Lower lobe of right lung (tissue), 2 donors: Measurements from ENCODE around the gene MAP7. TPM values are rescaled to one million over a fixed set of nuclear protein-coding genes. Genes with fewer than 3 reads are reported as not detected.
"Not testable (repeated sequence)": the region's sequence is repeated elsewhere in the genome, so short reads cannot be mapped to it uniquely, and the experiment has no call there.

Source experiments
- ATAC-seq, 2 donors: fragments of 200-7000 bp; cut with Tn5 transposase; one replicate each; pipeline ENCODE4 v1.9.1; 2020 to 2022; ENCODE audit warnings: mild to moderate bottlenecking in 2 of 2, moderate library complexity in 2 of 2
- DNase-seq: peaks from one replicate; pipeline ENCODE4 v3.0.0-alpha.2; 2020
- H3K27ac ChIP-seq: fragments of 200-600 bp; one replicate; pipeline ENCODE4 v1.8.0; 2022
- H3K27me3 ChIP-seq: fragments of 200-600 bp; one replicate; pipeline ENCODE4 v1.8.0; 2022; ENCODE audit warnings: low read depth
- H3K36me3 ChIP-seq: fragments of 200-600 bp; one replicate; pipeline ENCODE4 v1.8.0; 2022; ENCODE audit warnings: mild to moderate bottlenecking
- H3K4me1 ChIP-seq: fragments of 200-600 bp; one replicate; pipeline ENCODE4 v1.8.0; 2022
- H3K4me3 ChIP-seq: fragments of 200-600 bp; one replicate; pipeline ENCODE4 v1.8.0; 2022; ENCODE audit warnings: mild to moderate bottlenecking
- H3K9me3 ChIP-seq: fragments of 200-600 bp; one replicate; pipeline ENCODE4 v1.8.0; 2022
- CTCF ChIP-seq: fragments of 200-600 bp; IDR thresholded peaks from one replicate; pipeline ENCODE4 v1.8.0; 2022; ENCODE audit warnings: antibody characterized with exemption, mild to moderate bottlenecking
- intact Hi-C: fragments of 100-400 bp; cut with DNase I; formaldehyde crosslinking; loops from one replicate; pipeline ENCODE4 v1.11.0; 2022
- total RNA-seq: library from RNA; stranded (reverse); fragmentation: NEBNext Ultra II Directional; extraction: Animal tissue kit (Norgen Biotek cat#: 25700); gene quantifications from one replicate; pipeline ENCODE4 v1.2.1, GENCODE V29; 2021
- donor health status: DM: no; HTN: yes; CAD: no; lungs with severe emphysema.

The MAP7 gene
- total RNA-seq, 1 donor from 2014 or later: 18.3 TPM

GRCh38 chr6:136437246-136437645 is 113.0 kb downstream of the MAP7 start:
- Histone ChIP-seq H3K9me3 (no peaks in the 10 kb centered on the region), H3K27me3 (no peaks in the 10 kb centered on the region), H3K36me3 (no peaks in the 10 kb centered on the region), H3K4me3 (no peak overlapping the region), H3K4me1 (no peaks in the 10 kb centered on the region), H3K27ac (no peak overlapping the region)
- ATAC-seq (no peak), DNase-seq (no peak)
- no peak for TF ChIP-seq CTCF
- intact Hi-C loops: no loop called here

GRCh38 chr6:136435101-136435500 is 115.1 kb downstream of the MAP7 start:
- no peak overlapping the region for H3K27ac ChIP-seq
- no peak for TF ChIP-seq CTCF
- H3K9me3 ChIP-seq: no peaks in the 10 kb centered on the region
- intact Hi-C loops: no loop called here
- no peak for ATAC-seq
- H3K36me3 ChIP-seq: no peaks in the 10 kb centered on the region
- no peaks in the 10 kb centered on the region for H3K27me3 ChIP-seq
- no peak for DNase-seq
- H3K4me1 ChIP-seq: no peaks in the 10 kb centered on the region
- H3K4me3 ChIP-seq: no peak overlapping the region

DNA sequence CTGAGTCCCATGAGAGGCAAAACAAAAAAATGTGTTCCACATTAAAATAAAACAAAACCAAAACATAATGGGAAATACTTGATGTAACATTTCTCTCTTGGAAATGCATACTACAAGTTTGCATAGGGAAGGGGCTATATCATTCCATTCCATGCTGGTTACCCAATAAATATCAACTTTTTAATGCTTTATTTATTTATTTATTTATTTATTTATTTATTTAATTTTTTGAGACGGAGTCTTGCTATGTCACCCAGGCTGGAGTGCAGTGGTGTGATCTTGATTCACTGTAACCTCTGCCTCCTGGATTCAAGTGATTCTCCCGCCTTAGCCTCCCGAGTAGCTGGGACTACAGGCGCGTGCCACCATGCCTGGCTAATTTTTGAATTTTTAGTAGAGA is 118.9 kb downstream of the MAP7 start:
- H3K36me3 ChIP-seq, DNase-seq, intact Hi-C loops, ATAC-seq, H3K9me3 ChIP-seq, H3K4me3 ChIP-seq, H3K27ac ChIP-seq, H3K4me1 ChIP-seq, H3K27me3 ChIP-seq: not testable (repeated sequence)

DNA sequence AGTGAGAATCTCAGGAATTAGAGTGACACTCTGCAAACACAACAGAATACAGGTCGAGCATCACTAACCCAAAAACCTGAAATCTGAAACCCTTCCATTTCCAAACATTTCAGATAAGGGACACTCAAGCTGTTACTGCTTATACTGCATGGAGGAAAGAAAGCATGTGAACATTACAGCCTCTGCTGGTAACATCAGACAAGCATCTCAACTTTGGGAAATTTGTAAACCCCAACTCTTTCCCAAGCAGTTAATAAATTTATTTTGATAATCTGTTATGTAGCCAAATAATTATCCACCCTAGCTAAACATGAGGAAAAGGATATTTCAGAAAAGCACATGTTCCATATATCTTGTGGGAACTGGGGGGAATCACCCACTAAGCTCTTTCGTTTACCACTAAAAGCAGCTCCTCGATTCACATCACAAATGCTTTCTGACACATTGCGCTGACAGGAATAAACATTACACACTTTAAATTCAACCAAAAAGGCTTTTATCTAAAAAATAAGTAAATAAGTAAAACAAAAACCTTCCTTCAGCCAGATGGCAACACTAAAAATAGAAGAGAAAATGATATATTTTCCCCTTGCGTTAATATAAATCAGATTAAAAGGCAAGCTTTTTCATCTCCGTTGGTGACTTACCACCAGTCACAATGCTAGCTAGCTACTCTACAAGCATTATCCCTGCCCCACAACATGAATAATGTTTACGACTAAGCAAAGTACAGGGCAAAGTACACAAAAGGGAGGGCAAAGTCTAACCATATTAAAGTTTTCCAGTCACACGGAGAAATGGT is 120.8 kb downstream of the MAP7 start:
- H3K4me1 ChIP-seq: no peaks in the 10 kb centered on the region
- H3K27ac ChIP-seq: no peak overlapping the region
- H3K36me3 ChIP-seq: no peaks in the 10 kb centered on the region
- TF ChIP-seq CTCF: no peak
- H3K27me3 ChIP-seq: no peaks in the 10 kb centered on the region
- intact Hi-C loops: no loop called here
- DNase-seq: no peak
- H3K9me3 ChIP-seq: no peaks in the 10 kb centered on the region
- H3K4me3 ChIP-seq: no peak overlapping the region
- no peak for ATAC-seq

GRCh38 chr6:136427378-136427717 is 122.9 kb downstream of the MAP7 start:
- H3K27me3 ChIP-seq: no peaks in the 10 kb centered on the region
- no peak for TF ChIP-seq CTCF

GRCh38 chr6:136426627-136427377 is 123.4 kb downstream of the MAP7 start:
- Histone ChIP-seq H3K27me3 (no peaks in the 10 kb centered on the region), H3K27ac (no peak overlapping the region), H3K4me3 (no peak overlapping the region), H3K36me3 (no peaks in the 10 kb centered on the region), H3K9me3 (no peaks in the 10 kb centered on the region), H3K4me1 (no peaks in the 10 kb centered on the region)
- no peak for TF ChIP-seq CTCF
- DNase-seq (no peak), ATAC-seq (no peak)
- intact Hi-C loops: no loop called here

More at GRCh38 chr6:136427378-136427717, 122.9 kb downstream of the MAP7 start:
- no peak overlapping the region for H3K27ac ChIP-seq
- no peak for DNase-seq
- no peaks in the 10 kb centered on the region for H3K36me3 ChIP-seq
- H3K4me3 ChIP-seq: no peak overlapping the region
- no peaks in the 10 kb centered on the region for H3K9me3 ChIP-seq
- ATAC-seq: no peak
- intact Hi-C loops: no loop called here
- no peaks in the 10 kb centered on the region for H3K4me1 ChIP-seq
